Measurements from ENCODE around the gene CCDC185. TPM values are rescaled to one million over a fixed set of nuclear protein-coding genes. Genes with fewer than 3 reads are reported as not detected.

CCDC185 gene
- total and polyA plus RNA-seq, 2 of the 13 experiments (the other 11 are each of a cell fraction or from before 2014, with no cell fraction given): not detected

DNA sequence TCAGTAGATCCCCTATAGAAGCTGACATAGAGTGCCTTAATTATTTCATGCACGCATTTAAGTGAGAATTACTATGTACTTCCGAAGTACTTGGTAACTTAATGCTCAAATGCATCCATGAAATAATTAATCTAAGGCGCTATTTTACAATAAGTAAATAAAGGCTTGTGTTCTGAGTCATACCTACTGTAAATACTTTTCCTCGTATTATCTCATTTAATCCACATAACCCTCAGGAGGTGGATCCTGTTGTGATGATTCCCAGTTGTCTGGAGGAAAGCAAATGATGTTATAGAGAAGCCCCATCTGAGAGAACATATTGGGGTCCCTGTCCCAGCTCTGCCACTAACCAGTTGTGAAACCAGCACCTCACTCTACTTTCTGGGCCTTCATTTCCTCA is 45.6 kb upstream of the CCDC185 start:
- 47% methylated on average over 4 of the region's 4 CpGs for WGBS (ENCODE audit: low lambda C conversion rate)
- ChIA-PET POLR2A (no interaction called here), CTCF (ENCODE audit: low intra/inter-chr PET ratio, low total read pairs) (no interaction called here)
- Histone ChIP-seq H3K9me3 (ENCODE audit: low read length) (no peaks in the 10 kb centered on the region), H3K27ac (ENCODE audit: extremely low read length, insufficient read depth, low read length) (no peak overlapping the region), H3K4me2 (ENCODE audit: low read depth, low read length) (no peak overlapping the region), H3K27me3 (ENCODE audit: control insufficient read depth in 1 of 2, insufficient read depth in 2 of 2, low read length in 2 of 2) (peaks cover 0 to 12% of the 10 kb centered on the region in 2 experiments; a peak in 4 of 5 replicates), H3K4me1 (ENCODE audit: insufficient read depth, low read length) (no peaks in the 10 kb centered on the region), H3K36me3 (replicated peaks in 1 of 2; ENCODE audit: control insufficient read depth in 1 of 2, insufficient read depth in 2 of 2, low read length in 2 of 2) (no peaks in the 10 kb centered on the region), H2AFZ (ENCODE audit: low read length) (no peak overlapping the region), H3K9ac (ENCODE audit: insufficient read depth, low read depth, low read length) (no peak overlapping the region), H3K4me3 (replicated peaks in 1 of 3; ENCODE audit: insufficient read depth in 1 of 3, low read depth in 2 of 3, low read length in 3 of 3) (no peak overlapping the region), H4K20me1 (ENCODE audit: insufficient read depth, low read length) (no peaks in the 10 kb centered on the region), H3K79me2 (ENCODE audit: insufficient read depth, low read length) (no peaks in the 10 kb centered on the region)
- DNase-seq (ENCODE audit: low spot score) (no peak), FAIRE-seq (no peak), ATAC-seq (no peak)
- in situ Hi-C loops (cut with HindIII; ENCODE audit: extremely low pct_ligation_motif_present, low pct_unique_long_range_greater_than_20kb): no loop called here
- TF ChIP-seq PAX8 (CRISPR knock-in tag; IDR thresholded peaks at IDR 0.05; ENCODE audit: borderline replicate concordance): no peak
- no peak for TF ChIP-seq ZNF34 (CRISPR knock-in tag; IDR thresholded peaks at IDR 0.05; ENCODE audit: borderline replicate concordance)
- no peak for TF ChIP-seq ZNF235 (CRISPR knock-in tag; IDR thresholded peaks at IDR 0.05; ENCODE audit: borderline replicate concordance)
- no peak for TF ChIP-seq KDM2A (CRISPR knock-in tag; IDR thresholded peaks at IDR 0.05; ENCODE audit: borderline replicate concordance, low read depth)
- TF ChIP-seq, protein P1, sequence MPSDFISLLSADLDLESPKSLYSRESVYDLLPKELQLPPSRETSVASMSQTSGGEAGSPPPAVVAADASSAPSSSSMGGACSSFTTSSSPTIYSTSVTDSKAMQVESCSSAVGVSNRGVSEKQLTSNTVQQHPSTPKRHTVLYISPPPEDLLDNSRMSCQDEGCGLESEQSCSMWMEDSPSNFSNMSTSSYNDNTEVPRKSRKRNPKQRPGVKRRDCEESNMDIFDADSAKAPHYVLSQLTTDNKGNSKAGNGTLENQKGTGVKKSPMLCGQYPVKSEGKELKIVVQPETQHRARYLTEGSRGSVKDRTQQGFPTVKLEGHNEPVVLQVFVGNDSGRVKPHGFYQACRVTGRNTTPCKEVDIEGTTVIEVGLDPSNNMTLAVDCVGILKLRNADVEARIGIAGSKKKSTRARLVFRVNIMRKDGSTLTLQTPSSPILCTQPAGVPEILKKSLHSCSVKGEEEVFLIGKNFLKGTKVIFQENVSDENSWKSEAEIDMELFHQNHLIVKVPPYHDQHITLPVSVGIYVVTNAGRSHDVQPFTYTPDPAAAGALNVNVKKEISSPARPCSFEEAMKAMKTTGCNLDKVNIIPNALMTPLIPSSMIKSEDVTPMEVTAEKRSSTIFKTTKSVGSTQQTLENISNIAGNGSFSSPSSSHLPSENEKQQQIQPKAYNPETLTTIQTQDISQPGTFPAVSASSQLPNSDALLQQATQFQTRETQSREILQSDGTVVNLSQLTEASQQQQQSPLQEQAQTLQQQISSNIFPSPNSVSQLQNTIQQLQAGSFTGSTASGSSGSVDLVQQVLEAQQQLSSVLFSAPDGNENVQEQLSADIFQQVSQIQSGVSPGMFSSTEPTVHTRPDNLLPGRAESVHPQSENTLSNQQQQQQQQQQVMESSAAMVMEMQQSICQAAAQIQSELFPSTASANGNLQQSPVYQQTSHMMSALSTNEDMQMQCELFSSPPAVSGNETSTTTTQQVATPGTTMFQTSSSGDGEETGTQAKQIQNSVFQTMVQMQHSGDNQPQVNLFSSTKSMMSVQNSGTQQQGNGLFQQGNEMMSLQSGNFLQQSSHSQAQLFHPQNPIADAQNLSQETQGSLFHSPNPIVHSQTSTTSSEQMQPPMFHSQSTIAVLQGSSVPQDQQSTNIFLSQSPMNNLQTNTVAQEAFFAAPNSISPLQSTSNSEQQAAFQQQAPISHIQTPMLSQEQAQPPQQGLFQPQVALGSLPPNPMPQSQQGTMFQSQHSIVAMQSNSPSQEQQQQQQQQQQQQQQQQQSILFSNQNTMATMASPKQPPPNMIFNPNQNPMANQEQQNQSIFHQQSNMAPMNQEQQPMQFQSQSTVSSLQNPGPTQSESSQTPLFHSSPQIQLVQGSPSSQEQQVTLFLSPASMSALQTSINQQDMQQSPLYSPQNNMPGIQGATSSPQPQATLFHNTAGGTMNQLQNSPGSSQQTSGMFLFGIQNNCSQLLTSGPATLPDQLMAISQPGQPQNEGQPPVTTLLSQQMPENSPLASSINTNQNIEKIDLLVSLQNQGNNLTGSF (CRISPR knock-in tag; IDR thresholded peaks at IDR 0.05): no peak
- TF ChIP-seq, protein P2, sequence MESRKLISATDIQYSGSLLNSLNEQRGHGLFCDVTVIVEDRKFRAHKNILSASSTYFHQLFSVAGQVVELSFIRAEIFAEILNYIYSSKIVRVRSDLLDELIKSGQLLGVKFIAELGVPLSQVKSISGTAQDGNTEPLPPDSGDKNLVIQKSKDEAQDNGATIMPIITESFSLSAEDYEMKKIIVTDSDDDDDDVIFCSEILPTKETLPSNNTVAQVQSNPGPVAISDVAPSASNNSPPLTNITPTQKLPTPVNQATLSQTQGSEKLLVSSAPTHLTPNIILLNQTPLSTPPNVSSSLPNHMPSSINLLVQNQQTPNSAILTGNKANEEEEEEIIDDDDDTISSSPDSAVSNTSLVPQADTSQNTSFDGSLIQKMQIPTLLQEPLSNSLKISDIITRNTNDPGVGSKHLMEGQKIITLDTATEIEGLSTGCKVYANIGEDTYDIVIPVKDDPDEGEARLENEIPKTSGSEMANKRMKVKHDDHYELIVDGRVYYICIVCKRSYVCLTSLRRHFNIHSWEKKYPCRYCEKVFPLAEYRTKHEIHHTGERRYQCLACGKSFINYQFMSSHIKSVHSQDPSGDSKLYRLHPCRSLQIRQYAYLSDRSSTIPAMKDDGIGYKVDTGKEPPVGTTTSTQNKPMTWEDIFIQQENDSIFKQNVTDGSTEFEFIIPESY (CRISPR knock-in tag; IDR thresholded peaks at IDR 0.05): no peak
- no peak for TF ChIP-seq ZNF660 (CRISPR knock-in tag; IDR thresholded peaks at IDR 0.05; ENCODE audit: borderline replicate concordance, low read depth)
- TF ChIP-seq REPIN1 (CRISPR knock-in tag; IDR thresholded peaks at IDR 0.05; ENCODE audit: borderline replicate concordance, low read depth): no peak
- no peak for TF ChIP-seq MED1 (CRISPR knock-in tag; IDR thresholded peaks at IDR 0.05)
- TF ChIP-seq NR2F6 (IDR thresholded peaks at IDR 0.05): no peak
- no peak for TF ChIP-seq NR2F6 (CRISPR knock-in tag; IDR thresholded peaks at IDR 0.05)
- no peak for TF ChIP-seq SIN3B (IDR thresholded peaks at IDR 0.05; ENCODE audit: low read length)
- TF ChIP-seq TCF7L2 (IDR thresholded peaks at IDR 0.05; ENCODE audit: low read depth, low read length): no peak
- TF ChIP-seq ZSCAN9 (CRISPR knock-in tag; IDR thresholded peaks at IDR 0.05; ENCODE audit: borderline replicate concordance): no peak
- TF ChIP-seq ZFAT (CRISPR knock-in tag; conservative IDR thresholded peaks at IDR 0.05): no peak
- no peak for TF ChIP-seq ZSCAN12 (CRISPR knock-in tag; IDR thresholded peaks at IDR 0.05)
- no peak for TF ChIP-seq CHD2 (IDR thresholded peaks at IDR 0.05; ENCODE audit: low read depth, low read length)
- TF ChIP-seq, protein P3, sequence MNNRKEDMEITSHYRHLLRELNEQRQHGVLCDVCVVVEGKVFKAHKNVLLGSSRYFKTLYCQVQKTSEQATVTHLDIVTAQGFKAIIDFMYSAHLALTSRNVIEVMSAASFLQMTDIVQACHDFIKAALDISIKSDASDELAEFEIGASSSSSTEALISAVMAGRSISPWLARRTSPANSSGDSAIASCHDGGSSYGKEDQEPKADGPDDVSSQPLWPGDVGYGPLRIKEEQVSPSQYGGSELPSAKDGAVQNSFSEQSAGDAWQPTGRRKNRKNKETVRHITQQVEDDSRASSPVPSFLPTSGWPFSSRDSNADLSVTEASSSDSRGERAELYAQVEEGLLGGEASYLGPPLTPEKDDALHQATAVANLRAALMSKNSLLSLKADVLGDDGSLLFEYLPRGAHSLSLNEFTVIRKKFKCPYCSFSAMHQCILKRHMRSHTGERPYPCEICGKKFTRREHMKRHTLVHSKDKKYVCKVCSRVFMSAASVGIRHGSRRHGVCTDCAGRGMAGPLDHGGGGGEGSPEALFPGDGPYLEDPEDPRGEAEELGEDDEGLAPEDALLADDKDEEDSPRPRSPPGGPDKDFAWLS (CRISPR knock-in tag; IDR thresholded peaks at IDR 0.05; ENCODE audit: borderline replicate concordance): no peak
- no TSS peak for BruUV-seq (replicated peaks)
- intact Hi-C loops (cut with micrococcal nuclease; ENCODE audit: unreplicated experiment): no loop called here

All from HepG2 (cell line).